Renal cortical epithelial cell (primary cell): ENCODE results near the gene DLG2. TPM values are rescaled to one million over a fixed set of nuclear protein-coding genes. Genes with fewer than 3 reads are reported as not detected.

Experiments used
- DNase-seq: peaks from one replicate; pipeline ENCODE4 v3.0.0-alpha.2; 2011; ENCODE audit warnings: low read depth
- total RNA-seq: library from RNA; depleted of rRNA; stranded (reverse); fragments of >200 nt; gene quantifications from 2 replicates; pipeline ENCODE4 v1.2.3, GENCODE V29; 2014

DLG2 gene
- total RNA-seq, 1 donor from 2014 or later = 0.85 TPM

- DNase-seq = peak; percentile 66
Observed at GRCh38 chr11:83723999-83724398, 1903.1 kb downstream of the DLG2 start.

- DNase-seq = no peak
Observed at GRCh38 chr11:83722392-83723119, 1904.6 kb downstream of the DLG2 start.

GRCh38 chr11:83721263-83721662 is 1905.9 kb downstream of the DLG2 start:
- DNase-seq = peak; percentile 44

- DNase-seq = no peak
Observed at GRCh38 chr11:83720675-83721074, 1906.5 kb downstream of the DLG2 start.

- peak; percentile 39 for DNase-seq
Observed at GRCh38 chr11:83717537-83717936, 1909.6 kb downstream of the DLG2 start.

GRCh38 chr11:83715927-83716535 is 1911.1 kb downstream of the DLG2 start:
- no peak for DNase-seq

- DNase-seq = peak; percentile 37
Observed at GRCh38 chr11:83713708-83714107, 1913.4 kb downstream of the DLG2 start.

GRCh38 chr11:83711106-83711527 is 1916.0 kb downstream of the DLG2 start:
- DNase-seq = no peak

- no peak for DNase-seq
Observed at GRCh38 chr11:83709434-83709833, 1917.7 kb downstream of the DLG2 start.

GRCh38 chr11:83706566-83706965 is 1920.6 kb downstream of the DLG2 start:
- DNase-seq = no peak

GRCh38 chr11:83702796-83703195 is 1924.3 kb downstream of the DLG2 start:
- DNase-seq = no peak

GRCh38 chr11:83697518-83697917 is 1929.6 kb downstream of the DLG2 start:
- no peak for DNase-seq

GRCh38 chr11:83695046-83695445 is 1932.1 kb downstream of the DLG2 start:
- DNase-seq = no peak

GRCh38 chr11:83694191-83694910 is 1932.8 kb downstream of the DLG2 start:
- no peak for DNase-seq

GRCh38 chr11:83693306-83693992 is 1933.7 kb downstream of the DLG2 start:
- DNase-seq = peak; percentile 37

- DNase-seq = no peak
Observed at GRCh38 chr11:83692675-83693074, 1934.5 kb downstream of the DLG2 start.

GRCh38 chr11:83691451-83691950 is 1935.6 kb downstream of the DLG2 start:
- DNase-seq = no peak

GRCh38 chr11:83689144-83689780 is 1937.9 kb downstream of the DLG2 start:
- DNase-seq = no peak

- DNase-seq = no peak
Observed at GRCh38 chr11:83687787-83688186, 1939.4 kb downstream of the DLG2 start.

GRCh38 chr11:83685730-83686129 is 1941.4 kb downstream of the DLG2 start:
- no peak for DNase-seq

- DNase-seq = no peak
Observed at GRCh38 chr11:83684071-83684470, 1943.1 kb downstream of the DLG2 start.

GRCh38 chr11:83682611-83682973 is 1944.6 kb downstream of the DLG2 start:
- DNase-seq = no peak
